ENCODE results near the gene ELF2.
"Not testable (repeated sequence)": the region's sequence is repeated elsewhere in the genome, so short reads cannot be mapped to it uniquely, and the experiment has no call there.

The ELF2 gene

DNA sequence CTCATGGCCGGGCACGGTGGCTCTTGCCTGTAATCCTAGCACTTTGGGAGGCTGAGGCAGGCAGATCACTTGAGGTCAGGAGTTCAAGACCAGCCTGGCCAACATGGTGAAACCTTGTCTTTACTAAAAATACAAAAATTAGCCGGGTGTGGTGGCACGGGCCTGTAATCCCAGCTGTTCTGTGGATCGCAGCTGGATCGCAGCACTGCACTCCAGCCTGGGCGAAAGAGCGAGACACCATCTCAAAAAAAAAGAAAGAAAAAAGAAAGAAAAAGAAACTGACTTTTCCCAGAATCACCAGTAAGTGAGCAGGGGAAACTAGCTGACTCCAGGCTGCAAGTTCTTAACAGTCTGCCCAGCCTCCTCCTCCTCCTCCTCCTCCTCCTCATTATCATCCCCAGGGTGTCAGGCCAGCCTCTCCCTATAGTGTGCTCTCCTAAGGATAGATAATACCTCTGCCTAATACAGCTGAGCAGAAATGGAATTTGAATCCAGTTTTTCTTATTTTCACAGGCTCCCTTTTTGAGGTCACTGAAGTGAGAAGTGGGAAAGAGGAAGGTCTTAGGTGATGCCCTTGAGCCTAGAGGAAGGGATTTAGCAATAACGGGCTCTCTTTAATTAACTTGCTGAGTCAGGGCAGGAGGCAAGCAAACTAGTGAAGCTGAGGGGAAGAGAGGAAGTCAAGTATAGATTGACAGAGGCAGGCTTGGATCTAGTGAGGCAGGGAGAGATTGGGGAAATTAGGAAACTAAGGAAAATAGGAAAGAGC is 11.8 kb upstream of the ELF2 start:
- no peak for DNase-seq (ENCODE audit: low spot score)

DNA sequence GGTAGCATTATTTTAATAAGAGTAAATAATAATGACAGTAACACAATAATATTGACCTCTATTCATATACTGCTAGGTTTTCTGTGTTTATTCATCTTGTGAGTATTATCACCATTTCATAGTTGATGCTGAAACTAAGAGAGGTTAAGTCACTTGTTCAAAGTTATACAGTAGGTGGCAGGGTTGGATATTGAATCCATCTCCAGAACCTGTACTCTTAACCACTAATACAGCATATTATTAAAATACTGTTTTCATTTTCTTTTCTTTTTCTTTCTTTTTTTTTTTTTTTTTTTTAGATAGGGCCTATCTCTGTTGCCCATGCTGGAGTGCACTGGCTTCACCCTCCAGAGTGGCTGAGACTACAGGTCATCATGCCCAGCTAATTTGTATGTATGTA is 7.1 kb upstream of the ELF2 start:
- peak; percentile 52 for DNase-seq (ENCODE audit: low spot score)

DNA sequence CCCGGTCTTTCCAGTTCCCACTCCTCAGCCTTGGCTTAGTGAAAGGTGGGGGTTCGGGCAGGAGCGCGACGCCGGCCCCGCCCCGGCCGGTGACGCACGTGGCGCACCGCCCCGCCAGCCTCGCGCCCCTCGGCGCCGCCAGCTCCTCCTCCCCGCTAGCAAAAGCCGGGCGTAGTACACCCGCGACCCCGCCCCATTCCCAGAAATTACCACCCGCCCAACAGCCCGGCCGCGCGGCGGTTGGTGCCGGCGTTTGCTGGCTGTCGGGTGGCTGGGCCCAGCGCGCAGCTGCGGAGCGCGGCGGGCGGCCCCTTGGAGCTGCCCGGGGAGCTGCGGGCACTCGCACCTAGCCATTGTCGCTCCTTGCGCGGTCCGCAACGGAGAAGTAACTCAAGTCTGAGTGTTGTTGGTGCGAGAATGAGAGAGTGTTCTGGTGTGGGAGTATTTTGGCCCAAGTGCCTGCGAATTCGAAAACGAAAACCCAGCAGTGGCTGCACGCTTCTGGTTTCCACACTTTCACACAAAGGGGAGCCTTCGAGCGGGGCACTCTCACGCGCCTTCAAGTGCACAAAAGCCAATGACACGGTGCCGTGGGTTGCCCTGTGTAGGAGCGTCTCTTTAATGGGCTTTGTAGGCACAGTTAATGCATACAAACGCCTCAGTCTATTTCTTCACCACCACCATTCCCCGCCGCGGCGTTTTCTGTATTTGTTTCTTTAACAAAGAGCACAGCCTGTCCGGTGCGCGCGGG is 1.0 kb upstream of the ELF2 start:
- DNase-seq (ENCODE audit: low spot score), result peak; percentile 94

DNA sequence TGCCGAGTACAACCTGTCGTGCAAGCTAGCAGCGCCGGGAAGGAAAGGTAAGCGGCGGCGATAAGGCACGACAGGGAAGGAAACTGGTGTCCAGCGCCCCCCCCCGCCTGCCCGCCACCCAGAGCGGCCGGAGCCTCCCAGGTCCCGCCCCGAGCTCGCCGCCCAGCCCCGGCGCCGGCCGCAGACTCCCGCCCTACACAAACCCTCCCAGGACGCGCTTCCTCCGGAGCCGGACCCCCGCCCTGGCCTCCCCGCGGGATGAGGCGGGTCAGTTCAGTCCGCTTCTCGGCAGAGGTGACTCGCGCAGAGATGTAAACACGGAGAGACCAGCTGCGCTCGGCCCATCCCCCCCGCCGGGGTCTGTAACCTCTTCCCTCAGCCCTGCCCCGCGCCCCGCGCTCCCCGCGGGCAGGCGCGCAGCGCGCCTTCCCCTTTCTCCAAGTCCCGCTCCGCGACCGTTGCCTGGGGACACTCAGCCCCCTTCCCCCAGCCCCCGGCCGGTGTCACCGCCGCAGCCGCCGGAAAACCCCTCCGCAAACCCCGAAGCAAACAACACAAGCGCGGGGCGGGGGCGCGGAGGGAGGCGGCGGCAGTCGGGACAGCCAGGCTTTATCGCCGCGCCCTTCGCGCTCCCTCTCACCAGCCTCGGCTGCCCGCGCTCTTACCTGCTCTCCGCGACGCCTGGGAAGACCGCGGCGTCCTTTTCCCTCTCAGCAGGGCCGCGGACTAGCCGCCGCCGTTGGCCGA is 543 bp downstream of the ELF2 start:
- DNase-seq (ENCODE audit: low spot score), result peak; percentile 76

DNA sequence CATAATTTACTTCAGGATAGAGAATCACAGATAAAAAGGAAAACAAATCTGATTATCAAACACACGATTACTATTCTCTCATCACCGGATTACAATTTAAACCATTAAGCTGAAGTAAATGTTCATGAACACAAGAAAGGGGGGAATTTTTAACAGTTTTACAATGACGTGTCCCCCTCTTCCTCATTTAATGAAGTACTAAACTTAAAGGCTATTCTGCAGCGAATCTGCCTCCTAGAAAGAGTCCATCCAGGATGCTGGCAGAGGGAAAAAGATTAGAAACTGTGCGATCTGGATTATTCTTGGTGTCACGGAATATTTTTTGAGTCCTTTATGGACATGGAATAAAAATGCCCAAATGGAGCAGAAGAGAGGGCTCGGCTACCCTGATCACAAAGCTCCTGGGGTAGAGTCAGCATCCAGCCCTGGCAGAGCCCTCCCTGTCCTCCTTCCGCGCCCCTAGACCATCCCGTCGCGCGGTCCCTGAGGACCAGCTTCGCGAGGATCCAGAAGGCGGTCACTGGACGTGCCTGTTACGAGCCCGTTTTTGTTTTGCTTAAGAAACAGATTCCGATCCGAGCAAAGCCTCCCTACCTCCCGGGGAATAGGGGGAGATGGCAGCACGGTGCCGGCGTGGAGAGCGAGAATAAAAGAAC is 1.2 kb downstream of the ELF2 start:
- DNase-seq (ENCODE audit: low spot score), result peak; percentile 46

DNA sequence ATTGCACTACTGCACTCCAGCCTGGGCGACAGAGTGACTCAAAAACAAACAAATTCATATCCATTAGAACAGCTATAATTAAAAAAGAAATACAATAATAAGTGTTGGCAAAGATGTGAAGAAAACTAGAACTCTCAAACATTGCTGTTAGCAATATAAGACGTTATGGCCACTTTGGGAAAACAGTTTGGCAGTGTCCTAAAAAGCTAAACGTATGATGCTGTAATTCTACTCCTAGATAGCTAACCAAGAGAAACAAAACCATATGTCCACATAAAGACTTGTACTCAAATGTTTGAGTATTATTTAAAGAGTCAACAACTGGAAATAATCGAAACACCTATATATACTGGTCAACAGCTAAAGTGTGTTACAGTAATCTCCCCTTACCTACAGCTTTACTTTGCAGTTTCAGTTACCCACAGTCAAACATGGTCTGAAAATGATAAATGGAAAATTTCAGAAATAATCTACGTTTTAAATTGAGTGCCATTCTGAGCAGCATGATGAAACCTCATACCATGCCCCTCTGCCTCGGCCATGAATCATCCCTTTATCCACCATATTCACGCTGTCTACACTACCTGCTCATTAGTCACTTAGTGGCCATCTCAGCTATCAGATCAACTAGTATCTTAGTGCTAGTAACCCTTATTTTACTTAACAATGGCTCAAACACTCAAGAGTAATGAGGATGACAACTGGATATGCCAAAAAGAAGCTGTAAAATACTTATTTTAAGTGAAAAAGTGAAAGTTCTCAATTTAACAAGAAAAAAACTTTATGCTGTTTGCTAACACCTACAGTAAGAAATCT is 4.9 kb downstream of the ELF2 start:
- no peak for DNase-seq (ENCODE audit: low spot score)

DNA sequence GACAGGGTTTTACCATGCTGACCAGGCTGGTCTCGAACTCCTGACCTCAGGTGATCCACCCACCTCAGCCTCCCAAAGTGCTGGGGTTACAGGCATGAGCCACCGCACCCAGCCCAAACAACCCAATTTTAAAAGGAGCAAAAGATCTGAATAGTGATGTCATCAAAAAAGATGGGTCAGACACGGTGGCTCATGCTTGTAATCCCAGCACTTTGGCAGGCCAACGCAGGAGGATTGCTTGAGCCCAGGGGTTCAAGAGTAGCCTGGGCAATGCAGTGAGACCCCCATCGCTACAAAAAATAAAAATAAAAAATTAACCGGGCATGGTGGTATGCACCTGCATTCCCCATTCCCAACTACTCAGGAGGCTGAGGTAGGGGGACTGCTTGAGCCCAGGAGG is 6.1 kb downstream of the ELF2 start:
- no peak for DNase-seq (ENCODE audit: low spot score)

DNA sequence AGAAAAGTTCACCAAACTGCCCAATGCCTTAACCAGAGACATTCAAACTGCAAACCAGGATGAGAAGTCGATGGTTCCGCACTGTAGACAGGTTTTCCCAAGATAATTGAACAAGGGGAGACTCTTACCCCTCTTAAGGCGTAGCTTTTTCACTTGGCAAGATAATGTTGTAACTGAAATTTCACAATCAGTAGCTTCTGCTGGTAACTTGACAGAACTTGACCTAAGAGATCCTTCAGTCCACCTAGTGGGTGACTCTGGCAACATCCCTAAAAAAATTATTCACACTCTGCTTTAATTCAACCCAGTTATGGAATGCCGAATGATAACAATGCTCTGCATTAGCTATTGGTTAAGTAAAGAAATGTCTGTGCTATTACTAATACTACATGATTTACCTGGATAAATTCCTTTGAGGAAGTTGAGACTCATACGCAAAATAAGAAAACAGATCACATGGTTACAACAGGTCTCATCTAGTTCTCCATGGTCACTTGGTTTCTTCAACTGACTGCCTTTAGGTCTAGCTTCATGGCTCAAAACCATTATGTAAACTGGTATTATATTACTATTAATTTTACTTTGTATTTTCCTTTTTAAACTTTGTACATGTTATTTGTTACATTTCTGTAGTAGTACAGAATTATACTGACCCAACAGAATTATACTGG is 9.1 kb downstream of the ELF2 start:
- DNase-seq (ENCODE audit: low spot score), result peak; percentile 55

DNA sequence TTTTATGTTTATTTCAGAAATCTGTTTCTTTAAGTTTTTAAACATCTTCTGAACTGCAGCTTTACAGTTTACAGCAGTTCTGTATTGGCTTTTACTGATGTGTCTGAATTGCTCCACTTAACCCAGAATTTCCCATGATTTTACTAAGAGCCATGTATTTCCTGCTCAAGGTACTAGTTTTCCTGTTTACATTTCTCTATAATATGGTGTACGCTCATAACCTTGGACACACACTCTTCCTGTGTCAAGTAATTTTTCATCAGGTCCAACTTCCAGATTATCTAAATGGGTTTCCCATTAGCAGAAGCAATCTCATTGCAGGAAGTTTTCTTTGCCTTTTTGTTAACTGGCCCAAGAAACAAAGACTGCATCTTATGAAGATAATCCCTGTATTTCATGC is 12.3 kb downstream of the ELF2 start:
- no peak for DNase-seq (ENCODE audit: low spot score)

DNA sequence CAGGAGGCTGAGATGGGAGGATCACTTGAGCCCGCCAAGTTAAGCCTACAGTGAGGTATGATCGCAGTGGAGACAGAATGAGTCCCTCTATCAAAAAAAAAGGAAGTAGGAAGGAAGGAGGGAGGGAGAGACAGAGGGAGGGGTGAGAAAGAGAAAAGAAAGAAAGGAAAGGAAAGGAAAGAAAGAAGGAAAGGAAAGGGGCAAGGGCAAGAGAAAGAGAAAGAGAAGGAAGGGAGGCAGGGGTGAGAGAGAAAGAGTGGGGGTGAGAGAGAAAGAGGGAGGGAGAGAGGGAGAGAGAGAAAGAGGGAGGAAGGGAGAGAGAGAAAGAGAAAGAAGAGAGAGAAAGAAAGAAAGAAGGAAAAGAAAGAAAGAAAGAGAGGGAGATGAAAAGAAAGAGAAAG is 13.2 kb downstream of the ELF2 start:
- no peak for DNase-seq (ENCODE audit: low spot score)

DNA sequence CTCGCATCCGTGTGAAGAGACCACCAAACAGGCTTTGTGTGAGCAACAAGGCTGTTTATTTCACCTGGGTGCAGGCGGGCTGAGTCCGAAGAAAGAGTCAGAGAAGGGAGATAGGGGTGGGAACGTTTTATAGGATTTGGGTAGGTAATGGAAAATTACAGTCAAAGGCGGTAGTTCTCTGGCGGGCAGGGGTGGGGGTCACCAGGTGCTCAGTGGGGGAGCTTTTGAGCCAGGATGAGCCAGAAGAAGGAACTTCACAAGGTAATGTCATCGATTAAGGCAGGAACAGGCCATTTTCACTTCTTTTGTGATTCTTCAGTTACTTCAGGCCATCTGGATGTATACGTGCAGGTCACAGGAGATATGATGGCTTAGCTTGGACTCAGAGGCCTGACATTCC is 19.0 kb downstream of the ELF2 start:
- not testable (repeated sequence) for DNase-seq (ENCODE audit: low spot score)

DNA sequence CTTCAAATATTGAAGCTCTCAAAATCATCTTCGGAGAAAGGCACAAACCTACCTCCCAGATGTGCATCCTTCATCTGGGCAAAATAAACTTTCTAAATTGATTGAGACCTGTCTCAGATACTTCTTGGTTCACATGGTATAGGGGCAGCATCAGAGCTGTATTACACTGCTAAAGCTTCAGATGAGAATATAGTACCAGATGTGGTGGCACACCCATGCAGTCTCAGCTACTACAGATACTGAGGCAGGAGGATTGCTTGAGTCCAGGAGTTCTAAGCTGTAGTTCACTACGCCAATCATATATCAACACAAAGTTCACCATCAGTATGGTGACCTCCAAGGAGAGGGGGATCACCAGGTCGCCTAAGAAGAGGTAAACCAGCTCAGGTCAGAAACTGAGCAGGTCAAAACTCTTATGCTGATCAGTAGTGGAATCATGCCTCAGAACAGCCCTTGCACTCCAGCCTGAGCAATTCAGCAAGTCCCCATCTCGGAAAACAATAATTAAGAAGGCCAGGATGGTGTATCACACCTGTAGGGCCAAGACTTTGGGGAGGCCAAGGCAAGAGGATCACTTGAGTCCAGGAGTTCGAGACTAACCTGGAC is 22.0 kb downstream of the ELF2 start:
- DNase-seq (ENCODE audit: low spot score), result no peak

DNA sequence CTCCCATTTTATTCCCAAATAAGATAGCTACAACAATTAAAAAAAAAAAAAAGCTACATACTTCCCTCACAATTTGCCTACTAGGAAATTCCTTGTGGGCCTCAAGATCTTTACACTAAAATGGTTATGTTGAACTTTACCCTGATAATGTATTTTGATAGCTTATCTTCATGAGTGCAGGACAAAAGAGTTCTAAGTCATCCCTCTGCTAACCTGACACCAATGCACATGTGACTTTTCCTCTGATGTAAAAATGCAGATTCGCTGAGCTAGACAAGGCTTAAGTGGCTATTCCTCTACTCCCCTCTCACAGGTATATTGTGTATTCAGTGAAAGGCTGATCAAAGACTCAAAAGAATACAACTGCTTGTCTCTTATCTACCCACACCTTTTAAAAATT is 22.5 kb downstream of the ELF2 start:
- DNase-seq (ENCODE audit: low spot score), result no peak

DNA sequence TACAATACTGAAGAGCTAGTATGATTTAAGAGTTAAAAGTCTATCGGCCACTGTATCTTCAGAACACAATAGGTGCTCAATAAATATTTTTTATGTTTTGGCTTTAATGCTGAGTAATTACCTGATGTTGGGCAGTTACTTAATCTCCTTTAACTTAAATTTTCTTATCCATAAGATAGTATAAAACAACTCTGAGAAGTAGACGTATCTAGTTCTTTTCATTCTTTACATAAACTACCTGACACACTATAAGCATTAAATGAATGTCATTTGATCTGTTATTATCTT is 22.9 kb downstream of the ELF2 start:
- no peak for DNase-seq (ENCODE audit: low spot score)

DNA sequence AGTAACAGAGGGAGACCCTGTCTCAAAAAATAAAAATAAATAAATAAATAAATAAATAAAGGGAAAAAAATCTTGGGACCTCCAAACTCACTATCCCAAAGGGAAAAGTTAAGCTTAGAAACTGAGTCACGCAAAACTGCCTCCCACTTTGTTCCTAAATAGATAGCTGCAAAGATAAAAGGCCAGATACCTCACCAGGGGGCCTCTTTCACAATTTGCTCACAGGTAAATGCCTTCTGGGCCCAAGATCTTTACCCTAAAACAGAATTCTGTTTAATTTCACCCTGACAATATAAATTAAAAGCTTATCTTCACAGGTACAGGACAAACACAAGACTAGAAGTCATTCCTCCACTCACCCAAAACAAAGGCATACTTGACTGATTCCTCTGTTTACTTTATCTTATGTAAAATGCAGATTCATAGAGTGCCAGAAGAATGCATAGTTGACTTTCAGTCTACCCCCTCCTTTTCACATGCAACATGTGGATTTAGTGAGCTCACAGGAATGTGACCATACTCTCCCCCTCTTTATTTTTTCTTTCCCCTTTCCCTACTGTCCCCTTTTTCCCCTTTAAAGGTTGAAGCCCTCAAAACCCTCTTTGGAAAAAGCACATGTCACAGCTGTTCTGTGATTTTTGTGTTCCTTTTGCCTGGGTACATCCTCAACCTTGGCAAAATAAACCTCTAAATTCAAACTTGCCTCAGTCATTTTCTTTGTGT is 23.4 kb downstream of the ELF2 start:
- no peak for DNase-seq (ENCODE audit: low spot score)

DNA sequence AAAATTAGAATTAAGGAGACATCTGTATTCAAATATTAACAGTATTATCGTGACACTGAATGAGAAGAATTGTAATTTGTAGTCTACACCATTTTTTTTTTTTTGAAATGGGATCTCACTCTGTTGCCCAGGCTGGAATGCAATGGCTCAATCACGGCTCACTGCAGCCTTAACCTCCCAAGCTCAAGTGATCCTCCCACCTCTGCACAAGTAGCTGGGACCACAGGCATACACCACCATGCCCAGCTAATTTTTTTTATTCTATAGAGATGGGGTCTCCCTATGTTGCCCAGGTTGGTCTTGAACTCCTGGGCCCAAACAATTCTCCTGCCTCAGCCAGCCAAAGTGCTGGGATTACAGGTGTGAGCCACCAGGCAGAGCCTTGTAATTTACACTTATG is 24.8 kb downstream of the ELF2 start:
- DNase-seq (ENCODE audit: low spot score), result no peak

DNA sequence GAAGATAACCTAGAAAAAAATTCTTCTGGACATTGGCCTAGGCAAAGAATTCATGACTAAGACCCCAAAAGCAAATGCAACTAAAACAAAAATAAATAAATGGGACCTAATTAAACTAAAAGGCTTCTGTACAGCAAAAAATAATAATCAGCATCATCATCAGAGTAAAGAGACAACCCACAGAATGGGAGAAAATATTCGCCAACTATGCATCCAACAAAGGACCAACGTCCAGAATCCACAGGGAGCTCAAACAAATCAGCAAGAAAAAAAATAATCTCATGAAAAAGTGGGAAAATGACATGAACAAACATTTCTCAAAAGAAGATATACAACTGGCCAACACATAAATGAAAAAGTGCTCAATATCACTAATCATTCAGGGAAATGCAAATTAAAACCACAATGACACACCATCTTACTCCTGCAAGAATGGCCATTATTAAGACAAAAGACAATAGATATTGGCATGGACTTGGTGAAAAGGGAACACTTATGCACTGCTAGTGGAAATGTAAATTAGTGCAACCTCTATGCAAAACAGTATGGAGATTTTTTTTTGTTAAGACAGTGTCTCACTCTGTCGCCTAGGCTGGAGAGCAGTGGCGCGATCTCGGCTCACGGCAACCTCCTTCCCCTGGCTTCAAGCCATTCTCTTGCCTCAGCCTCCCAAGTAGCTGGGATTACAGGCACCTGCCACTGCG is 29.9 kb downstream of the ELF2 start:
- DNase-seq (ENCODE audit: low spot score), result no peak

DNA sequence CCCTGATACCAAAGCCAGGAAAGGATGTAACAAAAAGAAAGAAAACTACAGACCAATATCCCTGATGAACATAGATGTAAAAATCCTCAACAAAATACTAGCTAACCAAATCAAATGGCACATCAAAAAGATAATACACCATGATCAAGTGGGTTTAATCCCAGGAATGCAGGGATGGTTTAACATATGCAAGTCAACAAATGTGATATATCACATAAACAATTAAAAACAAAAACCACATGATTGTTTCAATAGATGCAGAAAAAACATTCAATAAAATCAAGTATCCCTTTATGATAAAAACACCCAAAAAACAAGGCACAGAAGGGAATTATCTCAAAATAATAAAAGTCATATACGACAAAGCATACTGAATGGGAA is 31.5 kb downstream of the ELF2 start:
- DNase-seq (ENCODE audit: low spot score), result no peak

DNA sequence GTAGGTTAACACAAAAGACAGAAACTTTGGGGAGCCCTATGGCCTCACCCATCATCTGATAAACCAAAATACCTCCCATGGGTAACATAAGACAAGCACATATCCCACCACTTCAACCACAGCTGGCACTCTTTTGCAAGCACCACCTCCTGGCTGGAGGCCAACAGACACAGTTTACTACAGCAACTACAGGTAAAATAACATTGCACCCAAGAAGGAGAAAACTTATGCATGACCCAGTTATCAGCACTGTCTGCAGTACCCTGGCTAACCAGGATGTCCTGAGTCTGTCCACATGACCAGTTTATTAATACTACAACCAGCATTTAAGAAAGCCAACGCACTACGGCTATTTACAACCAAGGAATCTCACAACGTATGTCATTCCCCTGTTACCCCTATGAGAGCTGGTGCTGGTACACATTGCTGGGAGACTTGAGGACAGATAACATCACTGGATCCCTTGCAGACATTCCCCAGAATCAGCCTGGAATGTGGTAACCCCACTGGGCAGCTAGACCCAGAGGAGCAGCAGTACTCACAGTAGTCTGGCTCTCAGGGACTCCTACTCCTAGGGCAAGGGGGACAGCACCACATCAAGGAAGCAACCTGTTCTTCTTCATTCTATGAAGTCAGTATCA is 32.0 kb downstream of the ELF2 start:
- no peak for DNase-seq (ENCODE audit: low spot score)

Data from NAMALWA (cell line).